Loucy (cell line): ENCODE measurements around the gene PRUNE2.
A peak's percentile ranks its signal among the peaks of the same experiment; 100 is the strongest.

Experiments
- H2AFZ ChIP-seq: fragments of 200-600 bp; sonication (generic); 2 replicates; pipeline ENCODE4 v1.6.0; 2016; ENCODE audit warnings: antibody characterized with exemption, mild to moderate bottlenecking, low read length, moderate library complexity
- H3F3A ChIP-seq: fragments of 200-600 bp; 2 replicates; pipeline ENCODE4 v1.6.0; 2016; ENCODE audit warnings: antibody characterized with exemption, low read depth, mild to moderate bottlenecking
- H3K27me3 ChIP-seq: fragments of 200-600 bp; sonication (generic); 2 replicates; pipeline ENCODE4 v1.6.1; 2014; ENCODE audit warnings: low read length, mild to moderate bottlenecking; ENCODE audit not compliant: insufficient read depth, poor library complexity, severe bottlenecking
- H3K36me3 ChIP-seq: fragments of 200-600 bp; sonication (generic); 2 replicates; pipeline ENCODE4 v1.6.1; 2016; ENCODE audit warnings: low read length; ENCODE audit not compliant: insufficient read depth
- H3K4me1 ChIP-seq: fragments of 200-600 bp; sonication (generic); 2 replicates; pipeline ENCODE4 v1.5.1; 2014; ENCODE audit warnings: low read length, mild to moderate bottlenecking; ENCODE audit not compliant: insufficient read depth, poor library complexity, severe bottlenecking
- H3K4me2 ChIP-seq: fragments of 200-600 bp; sonication (generic); 2 replicates; pipeline ENCODE4 v1.6.0; 2014; ENCODE audit warnings: antibody characterized with exemption, low read length, low read depth, mild to moderate bottlenecking; ENCODE audit not compliant: poor library complexity, severe bottlenecking
- H3K4me3 ChIP-seq: fragments of 200-600 bp; sonication (generic); 2 replicates; pipeline ENCODE4 v1.5.1; 2014; ENCODE audit warnings: low read length, mild to moderate bottlenecking, mixed read lengths; ENCODE audit not compliant: poor library complexity, severe bottlenecking
- H3K79me2 ChIP-seq: fragments of 200-600 bp; sonication (generic); 2 replicates; pipeline ENCODE4 v1.6.1; 2014; ENCODE audit warnings: low read length; ENCODE audit not compliant: insufficient read depth
- H3K9ac ChIP-seq: fragments of 200-600 bp; sonication (generic); 2 replicates; pipeline ENCODE4 v1.6.0; 2014; ENCODE audit warnings: mild to moderate bottlenecking, low read depth, low read length, moderate library complexity; ENCODE audit not compliant: poor library complexity, severe bottlenecking
- H3K9me2 ChIP-seq: fragments of 200-600 bp; sonication (generic); replicated peaks from 2 replicates; pipeline ENCODE4 v1.6.1; 2016; ENCODE audit warnings: low read depth, low read length, mixed read lengths
- H3K9me3 ChIP-seq: fragments of 200-600 bp; sonication (generic); 2 replicates; pipeline ENCODE4 v1.6.1; 2014; ENCODE audit warnings: mild to moderate bottlenecking, antibody characterized with exemption, low read length, low read depth; ENCODE audit not compliant: insufficient read depth
- H4K20me1 ChIP-seq: fragments of 200-600 bp; sonication (generic); 2 replicates; pipeline ENCODE4 v1.6.0; 2014; ENCODE audit warnings: antibody characterized with exemption, low read length, mild to moderate bottlenecking; ENCODE audit not compliant: insufficient read depth, poor library complexity, severe bottlenecking
- EZH2phosphoT487 ChIP-seq: fragments of 200-600 bp; IDR thresholded peaks from 2 replicates; pipeline ENCODE4 v1.6.1; 2018; ENCODE audit warnings: antibody characterized with exemption, mild to moderate bottlenecking, moderate library complexity, borderline replicate concordance
- TF ChIP-seq, protein P1 (sequence below): fragments of 200-600 bp; sonication (generic); conservative IDR thresholded peaks from 2 replicates; pipeline ENCODE4 v1.5.1; 2014; ENCODE audit warnings: mild to moderate bottlenecking, antibody characterized with exemption, low read length

Gene PRUNE2

DNA sequence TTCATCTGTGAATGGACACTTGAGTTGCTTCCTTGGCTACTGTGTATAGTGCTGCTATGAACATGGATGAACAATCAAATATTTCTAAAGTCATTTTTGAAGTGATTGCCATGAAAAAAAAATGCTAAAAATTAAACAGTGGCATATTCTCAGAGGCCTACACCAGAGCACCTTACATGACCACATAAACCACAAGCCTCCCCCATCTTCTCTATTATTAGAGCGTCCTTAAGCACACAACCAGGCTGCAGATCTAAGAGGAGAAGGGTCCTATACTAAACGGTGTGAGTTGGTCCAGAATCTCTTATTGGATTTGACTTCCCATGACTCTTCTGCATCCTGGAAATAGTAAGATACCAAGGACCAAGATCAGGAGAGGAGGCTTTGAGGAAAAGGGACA lies 107.4 kb downstream of the PRUNE2 start:
- Histone ChIP-seq H3K36me3 (no peaks in the 10 kb centered on the region), H3K9me2 (no peaks in the 10 kb centered on the region), H3K27me3 (no peaks in the 10 kb centered on the region), H2AFZ (no peak overlapping the region), H4K20me1 (no peaks in the 10 kb centered on the region), H3K4me3 (no peak overlapping the region), H3K79me2 (no peaks in the 10 kb centered on the region), H3F3A (no peaks in the 10 kb centered on the region), H3K9ac (no peak overlapping the region), H3K4me2 (peak overlapping the region; percentile 25), H3K4me1 (peaks cover 17% of the 10 kb centered on the region), H3K9me3 (no peaks in the 10 kb centered on the region)
- TF ChIP-seq, protein P1, sequence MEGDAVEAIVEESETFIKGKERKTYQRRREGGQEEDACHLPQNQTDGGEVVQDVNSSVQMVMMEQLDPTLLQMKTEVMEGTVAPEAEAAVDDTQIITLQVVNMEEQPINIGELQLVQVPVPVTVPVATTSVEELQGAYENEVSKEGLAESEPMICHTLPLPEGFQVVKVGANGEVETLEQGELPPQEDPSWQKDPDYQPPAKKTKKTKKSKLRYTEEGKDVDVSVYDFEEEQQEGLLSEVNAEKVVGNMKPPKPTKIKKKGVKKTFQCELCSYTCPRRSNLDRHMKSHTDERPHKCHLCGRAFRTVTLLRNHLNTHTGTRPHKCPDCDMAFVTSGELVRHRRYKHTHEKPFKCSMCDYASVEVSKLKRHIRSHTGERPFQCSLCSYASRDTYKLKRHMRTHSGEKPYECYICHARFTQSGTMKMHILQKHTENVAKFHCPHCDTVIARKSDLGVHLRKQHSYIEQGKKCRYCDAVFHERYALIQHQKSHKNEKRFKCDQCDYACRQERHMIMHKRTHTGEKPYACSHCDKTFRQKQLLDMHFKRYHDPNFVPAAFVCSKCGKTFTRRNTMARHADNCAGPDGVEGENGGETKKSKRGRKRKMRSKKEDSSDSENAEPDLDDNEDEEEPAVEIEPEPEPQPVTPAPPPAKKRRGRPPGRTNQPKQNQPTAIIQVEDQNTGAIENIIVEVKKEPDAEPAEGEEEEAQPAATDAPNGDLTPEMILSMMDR: no peak
- no peak for TF ChIP-seq EZH2phosphoT487

- Histone ChIP-seq H3K9me2 (no peaks in the 10 kb centered on the region), H3K4me2 (no peak overlapping the region), H3K27me3 (no peaks in the 10 kb centered on the region), H3K9ac (no peak overlapping the region), H3K79me2 (no peaks in the 10 kb centered on the region), H2AFZ (no peak overlapping the region), H3K9me3 (no peaks in the 10 kb centered on the region), H3K4me1 (peaks cover 17% of the 10 kb centered on the region), H3K4me3 (no peak overlapping the region), H3F3A (no peaks in the 10 kb centered on the region), H3K36me3 (no peaks in the 10 kb centered on the region), H4K20me1 (no peaks in the 10 kb centered on the region)
- no peak for TF ChIP-seq EZH2phosphoT487
- TF ChIP-seq, protein P1: no peak
Observed at GRCh38 chr9:76796296-76796695, 109.6 kb downstream of the PRUNE2 start.

- H3K9me3 ChIP-seq: no peaks in the 10 kb centered on the region
- H3F3A ChIP-seq: no peaks in the 10 kb centered on the region
- H3K36me3 ChIP-seq: no peaks in the 10 kb centered on the region
- H3K4me2 ChIP-seq: no peak overlapping the region
- H3K27me3 ChIP-seq: no peaks in the 10 kb centered on the region
- no peaks in the 10 kb centered on the region for H3K79me2 ChIP-seq
- H3K9me2 ChIP-seq: no peaks in the 10 kb centered on the region
- H3K9ac ChIP-seq: no peak overlapping the region
- TF ChIP-seq, protein P1: no peak
- TF ChIP-seq EZH2phosphoT487: no peak
- H4K20me1 ChIP-seq: no peaks in the 10 kb centered on the region
- no peak overlapping the region for H2AFZ ChIP-seq
- H3K4me1 ChIP-seq: peaks cover 17% of the 10 kb centered on the region
- no peak overlapping the region for H3K4me3 ChIP-seq
Observed at GRCh38 chr9:76793784-76794431, 112.0 kb downstream of the PRUNE2 start.
